HG03378 (cell line): ENCODE results near the gene RARS2.
"Not testable (repeated sequence)": the region's sequence is repeated elsewhere in the genome, so short reads cannot be mapped to it uniquely, and the experiment has no call there.

Experiments used
- ATAC-seq: cut with Tn5 transposase; IDR thresholded peaks from one replicate; pipeline ENCODE4 v1.9.1; 2021; ENCODE audit warnings: mild to moderate bottlenecking, moderate library complexity; ENCODE audit not compliant: unreplicated experiment

RARS2 gene, protein sequence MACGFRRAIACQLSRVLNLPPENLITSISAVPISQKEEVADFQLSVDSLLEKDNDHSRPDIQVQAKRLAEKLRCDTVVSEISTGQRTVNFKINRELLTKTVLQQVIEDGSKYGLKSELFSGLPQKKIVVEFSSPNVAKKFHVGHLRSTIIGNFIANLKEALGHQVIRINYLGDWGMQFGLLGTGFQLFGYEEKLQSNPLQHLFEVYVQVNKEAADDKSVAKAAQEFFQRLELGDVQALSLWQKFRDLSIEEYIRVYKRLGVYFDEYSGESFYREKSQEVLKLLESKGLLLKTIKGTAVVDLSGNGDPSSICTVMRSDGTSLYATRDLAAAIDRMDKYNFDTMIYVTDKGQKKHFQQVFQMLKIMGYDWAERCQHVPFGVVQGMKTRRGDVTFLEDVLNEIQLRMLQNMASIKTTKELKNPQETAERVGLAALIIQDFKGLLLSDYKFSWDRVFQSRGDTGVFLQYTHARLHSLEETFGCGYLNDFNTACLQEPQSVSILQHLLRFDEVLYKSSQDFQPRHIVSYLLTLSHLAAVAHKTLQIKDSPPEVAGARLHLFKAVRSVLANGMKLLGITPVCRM

GRCh38 chr6:87589693-87590416 lies at the start of gene RARS2, which contains the start of gene ORC3:
RARS2 (minus strand) TSS chr6:87589987; CDS start chr6:87589957, 30 bp downstream.
ORC3 (plus strand) TSS chr6:87590135; CDS start chr6:87590169, 34 bp downstream.
- peak; percentile 99 for ATAC-seq

GRCh38 chr6:87639373-87639772 lies 49.6 kb upstream of the RARS2 start:
- no peak for ATAC-seq

- no peak for ATAC-seq
Measured at GRCh38 chr6:87637106-87637505, 47.3 kb upstream of the RARS2 start.

GRCh38 chr6:87636315-87636714 lies 46.5 kb upstream of the RARS2 start:
- no peak for ATAC-seq

- no peak for ATAC-seq
Measured at GRCh38 chr6:87633851-87634250, 44.1 kb upstream of the RARS2 start.

DNA sequence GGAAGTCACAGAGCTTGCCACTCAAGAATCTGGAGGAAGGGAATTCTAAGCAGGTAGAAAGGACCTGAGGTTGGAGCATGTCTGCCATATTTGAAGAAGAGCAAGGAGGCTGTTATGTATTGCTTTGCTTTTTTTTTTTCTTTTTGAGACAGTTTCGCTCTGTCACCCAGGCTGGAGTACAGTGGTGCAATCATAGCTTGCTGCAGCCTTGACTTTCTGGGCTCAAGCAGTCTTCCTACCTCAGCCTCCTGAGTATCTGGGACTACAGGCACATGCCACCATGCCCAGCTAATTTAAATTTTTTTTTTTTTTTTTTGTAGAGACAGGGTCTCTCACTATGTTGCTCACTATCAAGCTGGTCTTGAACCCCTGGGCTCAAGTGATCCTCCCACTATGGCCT lies 41.0 kb upstream of the RARS2 start:
- no peak for ATAC-seq

DNA sequence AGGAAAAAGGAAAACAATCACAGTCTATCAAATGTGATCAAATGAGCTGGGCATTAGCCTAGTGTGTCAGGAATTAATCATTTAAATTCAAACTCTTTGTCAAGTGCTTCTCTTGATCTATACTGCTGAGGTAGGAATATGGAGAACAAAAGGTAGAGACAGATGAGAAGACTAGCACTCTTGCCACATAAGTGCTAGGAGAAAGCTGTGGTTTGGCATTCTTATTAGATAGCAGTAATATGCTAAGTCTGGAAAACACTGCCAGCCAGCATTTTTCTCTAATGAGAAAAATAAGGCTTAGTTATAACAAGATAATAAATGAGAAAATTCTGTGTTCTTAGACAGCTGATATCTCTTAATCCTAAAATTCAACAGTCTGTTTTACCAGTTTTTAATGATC lies 39.1 kb upstream of the RARS2 start:
- no peak for ATAC-seq

DNA sequence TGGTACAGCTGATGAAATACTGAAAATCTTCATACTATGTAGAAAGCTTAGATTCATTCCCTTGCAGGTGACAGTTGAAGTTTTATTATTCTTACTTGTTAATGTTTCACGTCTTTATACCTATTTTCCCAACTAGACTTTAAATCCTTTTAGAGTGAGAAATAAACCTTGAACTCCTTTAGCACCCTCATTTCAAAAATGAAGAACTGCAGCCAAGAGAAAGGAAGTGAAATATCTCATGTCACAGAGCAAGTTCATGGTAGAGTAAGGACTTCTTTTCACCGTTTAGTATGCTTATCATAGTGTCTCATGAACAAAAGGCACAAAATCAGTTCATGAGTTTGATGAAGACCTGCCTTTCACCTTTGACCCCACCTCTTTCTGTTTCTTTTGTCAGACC lies 38.6 kb upstream of the RARS2 start:
- ATAC-seq = no peak

DNA sequence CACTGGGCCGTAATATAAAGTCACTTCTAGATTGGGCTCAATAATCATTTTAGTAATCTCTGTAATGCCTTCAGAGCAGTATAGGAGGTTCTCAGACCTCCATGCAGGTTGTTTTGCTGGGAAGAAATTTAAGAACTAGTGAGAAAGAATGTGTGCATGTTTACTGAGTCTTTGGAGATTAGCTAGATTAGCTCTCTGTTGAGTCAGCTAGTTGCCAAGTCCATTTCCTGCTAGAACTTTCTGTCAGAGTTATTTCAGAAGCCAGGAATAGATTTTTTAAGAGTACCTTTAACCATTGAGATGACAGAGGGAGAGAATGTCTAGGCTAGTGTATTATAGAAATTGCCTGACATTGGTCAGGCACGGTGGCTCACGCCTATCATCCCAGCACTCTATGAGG lies 33.5 kb upstream of the RARS2 start:
- ATAC-seq = no peak

- ATAC-seq = no peak
Measured at GRCh38 chr6:87618531-87618930, 28.7 kb upstream of the RARS2 start.

GRCh38 chr6:87617405-87617804 lies 27.6 kb upstream of the RARS2 start:
- ATAC-seq = no peak

DNA sequence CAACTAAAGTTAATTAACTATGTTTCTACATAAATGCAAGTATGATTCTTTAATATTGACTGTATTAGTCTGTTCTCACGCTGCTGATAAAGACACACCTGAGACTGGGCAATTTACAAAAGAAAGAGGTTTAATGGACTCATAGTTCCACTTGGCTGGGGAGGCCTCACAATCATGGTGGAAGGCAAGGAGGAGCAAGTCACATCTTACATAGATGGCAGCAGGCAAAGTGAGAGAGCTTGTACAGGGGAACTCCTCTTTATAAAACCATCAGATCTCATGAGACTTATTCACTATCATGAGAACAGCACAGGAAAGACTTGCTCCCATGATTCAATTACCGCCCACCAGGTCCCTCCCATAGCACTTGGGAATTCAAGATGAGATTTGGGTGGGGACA lies 23.2 kb upstream of the RARS2 start:
- not testable (repeated sequence) for ATAC-seq

- ATAC-seq = no peak
Measured at GRCh38 chr6:87608802-87609201, 19.0 kb upstream of the RARS2 start.

GRCh38 chr6:87606199-87606598 lies 16.4 kb upstream of the RARS2 start:
- ATAC-seq = no peak

DNA sequence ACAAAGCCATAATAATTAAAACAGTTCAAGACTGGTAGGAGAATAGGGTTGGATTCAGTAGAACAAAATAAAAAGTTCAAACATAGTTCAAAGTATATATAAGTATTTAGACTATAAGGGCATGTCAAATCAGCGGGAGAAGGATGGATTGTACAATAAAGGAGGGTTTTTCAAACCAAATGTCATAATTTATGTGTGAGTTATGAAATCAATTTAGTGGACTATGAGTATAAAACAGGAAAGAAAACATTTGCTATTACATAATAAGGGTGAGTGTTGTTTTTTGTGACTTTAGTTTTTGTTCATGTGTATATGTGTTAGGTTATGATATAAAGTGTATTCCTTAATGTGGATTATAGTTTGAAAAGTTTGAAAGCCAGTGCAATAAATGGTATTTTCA lies 10.8 kb upstream of the RARS2 start:
- ATAC-seq = no peak

DNA sequence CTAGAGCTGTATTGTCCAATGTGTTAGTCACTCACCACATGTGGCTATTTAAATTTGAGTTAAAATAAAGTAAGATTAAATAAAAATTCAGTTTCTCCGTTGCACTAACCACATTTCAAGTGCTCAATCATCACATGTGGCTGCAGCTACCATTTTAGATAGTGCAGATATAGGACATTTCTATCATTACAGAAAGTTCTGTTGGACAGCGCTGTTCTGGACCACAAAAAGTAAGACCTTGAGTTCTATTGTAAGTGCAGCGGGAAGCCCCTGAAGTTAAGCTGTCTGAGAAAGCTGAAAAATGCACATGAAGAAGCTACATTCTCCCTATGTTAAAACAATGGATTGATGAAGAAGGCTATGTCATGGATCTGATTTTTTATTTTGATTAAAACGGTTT lies 1.2 kb upstream of the RARS2 start:
- ATAC-seq = no peak

DNA sequence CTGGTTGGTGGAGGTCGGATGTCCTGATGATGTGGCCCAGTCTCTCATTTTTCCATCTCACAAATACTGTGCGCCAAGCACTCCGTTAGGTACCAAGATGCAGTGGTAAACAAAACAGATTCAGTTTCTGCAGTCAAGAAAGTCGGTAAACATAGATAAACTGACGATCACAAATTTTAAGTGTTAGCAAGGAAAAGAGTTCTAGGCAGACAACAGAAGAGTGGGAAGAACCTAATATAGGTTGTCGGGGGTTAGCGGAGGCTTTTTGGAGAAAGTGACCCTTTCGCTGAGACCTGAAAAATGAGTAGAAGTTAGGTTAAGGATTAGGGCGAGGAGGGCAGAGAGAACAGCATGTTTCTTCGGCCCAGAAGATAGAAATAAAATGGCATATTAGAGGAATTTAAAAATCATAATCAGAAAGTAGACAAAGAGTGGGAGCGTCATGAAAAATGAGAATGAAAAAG lies 662 bp upstream of the RARS2 start:
- ATAC-seq = no peak

DNA sequence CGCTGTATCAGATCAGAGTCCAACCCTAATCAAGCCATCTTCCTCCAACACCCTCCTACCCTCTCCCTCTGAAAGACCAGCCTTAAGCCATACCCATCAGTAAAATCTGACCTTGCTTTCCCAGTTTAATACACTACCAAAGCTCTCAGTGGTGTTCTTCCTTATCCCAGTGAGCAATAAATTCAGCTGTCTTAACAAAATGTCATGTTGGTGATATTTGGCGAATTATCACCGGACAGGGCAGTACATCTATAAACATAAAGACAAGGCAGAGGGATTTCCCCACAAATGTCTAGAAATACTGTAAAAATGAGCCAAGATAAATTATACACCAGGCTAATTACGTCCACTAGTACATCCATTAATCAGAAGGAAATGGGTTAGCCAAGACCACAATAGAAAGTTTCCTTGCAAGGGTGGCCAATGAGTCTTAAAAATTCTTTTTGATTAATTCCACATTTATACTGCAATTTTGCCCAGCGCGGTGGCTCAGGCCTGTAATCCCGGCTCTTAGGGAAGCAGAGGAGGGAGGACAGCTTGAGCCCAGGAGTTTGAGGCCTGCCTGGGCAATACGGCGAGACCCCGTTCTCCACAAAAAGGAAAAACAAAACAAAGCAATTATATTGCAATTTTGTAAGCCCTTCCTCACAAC lies 905 bp downstream of the RARS2 start:
- no peak for ATAC-seq

GRCh38 chr6:87586371-87587077 lies 3.3 kb downstream of the RARS2 start:
- ATAC-seq = no peak

DNA sequence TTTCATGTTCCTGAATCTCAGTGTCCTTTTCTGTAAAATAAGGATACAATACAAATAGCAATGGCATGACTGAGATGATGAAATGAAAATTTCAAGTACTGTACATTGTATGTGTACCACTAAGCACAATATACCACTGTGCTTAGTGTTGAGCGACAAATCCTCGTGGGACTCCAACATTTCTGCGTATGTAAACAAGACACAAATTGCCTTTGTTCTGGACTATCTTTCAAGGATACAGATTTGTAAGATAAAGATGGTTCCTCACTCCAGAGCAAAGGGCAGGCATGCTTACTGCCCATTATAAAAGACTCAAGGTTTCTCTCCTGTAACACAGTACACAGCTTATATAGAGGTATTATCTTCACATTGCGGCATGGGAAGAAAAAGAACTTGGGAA lies 6.0 kb downstream of the RARS2 start:
- ATAC-seq = no peak

GRCh38 chr6:87575423-87575822 lies 14.4 kb downstream of the RARS2 start:
- ATAC-seq = no peak
